Naive B cell (primary cell): Measurements from ENCODE around the gene SGMS1. TPM values are rescaled to one million over a fixed set of nuclear protein-coding genes. Genes with fewer than 3 reads are reported as not detected.
A peak's percentile ranks its signal among the peaks of the same experiment; 100 is the strongest.

Experiments used
- ATAC-seq, 2 donors: fragments of 150-1000 bp; cut with Tn5 transposase; 2 replicates each; pipeline ENCODE4 v1.10.0; 2021; ENCODE audit warnings: low read depth in 2 of 2, mild to moderate bottlenecking in 2 of 2, moderate library complexity in 2 of 2
- DNase-seq: peaks from one replicate; pipeline ENCODE4 v3.0.0; 2022
- H3K27ac Mint-ChIP-seq, 6 donors: one replicate each; pipeline ENCODE4 v1.8.0; 2020 to 2022; ENCODE audit warnings: mild to moderate bottlenecking in 6 of 6, mixed read lengths in 6 of 6, moderate library complexity in 5 of 6, inconsistent platforms in 2 of 6
- H3K27me3 Mint-ChIP-seq, 3 donors: one replicate each; pipeline ENCODE4 v1.8.0; 2021 to 2022; ENCODE audit warnings: mixed read lengths in 3 of 3, mild to moderate bottlenecking in 1 of 3
- H3K36me3 Mint-ChIP-seq, 2 donors: one replicate each; pipeline ENCODE4 v1.8.0; 2020 to 2022; ENCODE audit warnings: mixed read lengths in 2 of 2, inconsistent platforms in 1 of 2, mild to moderate bottlenecking in 1 of 2
- H3K4me1 Mint-ChIP-seq, 3 donors: one replicate each; pipeline ENCODE4 v1.8.0; 2020 to 2022; ENCODE audit warnings: mixed read lengths in 3 of 3, inconsistent platforms in 1 of 3, mild to moderate bottlenecking in 1 of 3, moderate library complexity in 1 of 3
- H3K4me3 Mint-ChIP-seq, 8 donors: one replicate each; pipeline ENCODE4 v1.8.0; 2020 to 2022; ENCODE audit warnings: mild to moderate bottlenecking in 8 of 8, mixed read lengths in 8 of 8, moderate library complexity in 8 of 8, inconsistent platforms in 2 of 8
- H3K9me3 Mint-ChIP-seq, 7 donors: one replicate each; pipeline ENCODE4 v1.8.0; 2020 to 2022; ENCODE audit warnings: mixed read lengths in 7 of 7, mild to moderate bottlenecking in 5 of 7, inconsistent platforms in 2 of 7, moderate library complexity in 1 of 7
- polyA plus RNA-seq, 6 donors: library from polyadenylated mRNA; unstranded; fragments of 300-500 nt; fragmentation: Illumina TruSeq; gene quantifications; one replicate each; pipeline ENCODE4 v1.2.3, GENCODE V29; 2021; ENCODE audit warnings: low read depth in 6 of 6

The SGMS1 gene
- polyA plus RNA-seq, 6 donors from 2014 or later, result 14.2 to 21.7 (median 16.7) TPM

DNA sequence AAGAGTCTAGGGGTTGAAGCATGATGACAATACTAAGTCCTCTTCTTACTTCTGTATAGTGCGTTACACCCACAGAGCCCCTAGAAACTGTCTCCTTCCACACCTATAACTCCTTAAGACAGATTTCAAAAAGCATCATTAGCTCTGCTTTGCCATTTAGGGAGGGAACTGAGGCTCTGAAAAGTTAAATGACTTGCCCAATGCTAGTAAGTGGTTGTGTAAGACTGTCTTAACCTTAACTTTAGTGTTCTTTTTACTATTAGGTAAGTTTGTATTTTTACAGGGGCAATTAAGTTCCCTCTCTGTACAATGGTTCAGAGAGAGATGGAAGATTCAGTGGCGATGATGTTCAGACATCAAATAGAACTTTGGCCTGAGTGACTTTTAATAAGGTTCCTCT, 299.7 kb downstream of the SGMS1 start:
- Mint-ChIP-seq H3K9me3 (no peaks in the 10 kb centered on the region), H3K27me3 (no peaks in the 10 kb centered on the region), H3K27ac (peak overlapping the region in 3 of 6 donors; percentile 22 to 29 (median 28)), H3K4me1 (peaks cover 28 to 41% (median 39%) of the 10 kb centered on the region in 3 donors), H3K36me3 (peaks cover 26 to 29% of the 10 kb centered on the region in 2 donors), H3K4me3 (no peak overlapping the region)
- no peak for DNase-seq
- no peak for ATAC-seq

- no peak for ATAC-seq
These were observed 301.7 kb downstream of the SGMS1 start for GRCh38 chr10:50322077-50322476.

DNA sequence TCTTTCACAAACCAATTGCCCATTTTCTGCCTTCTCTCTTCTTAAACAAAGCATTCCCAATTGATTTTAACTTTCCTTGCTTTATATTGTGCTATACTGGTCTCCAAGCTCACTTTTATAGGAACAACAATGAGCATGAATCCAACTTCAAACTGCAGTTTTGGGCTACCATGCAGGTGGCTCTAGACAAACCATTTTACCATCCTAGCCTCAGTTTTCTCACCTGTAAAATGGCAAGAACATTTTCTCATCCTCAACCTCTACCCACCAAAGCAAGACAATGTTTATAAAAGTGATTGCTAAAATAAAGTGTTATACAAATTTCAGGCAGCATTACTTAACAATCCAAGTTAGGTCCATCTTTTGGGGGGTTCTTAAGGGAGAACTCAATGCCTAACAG, 305.6 kb downstream of the SGMS1 start:
- H3K27me3 Mint-ChIP-seq, result no peaks in the 10 kb centered on the region
- H3K27ac Mint-ChIP-seq, result peak overlapping the region in 2 of 6 donors; percentile 9 to 71
- DNase-seq (no peak), ATAC-seq (no peak)
- H3K36me3 Mint-ChIP-seq, result peaks cover 25% of the 10 kb centered on the region in 2 donors
- H3K9me3 Mint-ChIP-seq, result peaks cover 0 to 3% (median 1%) of the 10 kb centered on the region in 7 donors
- H3K4me1 Mint-ChIP-seq, result peaks cover 32 to 43% (median 35%) of the 10 kb centered on the region in 3 donors
- H3K4me3 Mint-ChIP-seq, result no peak overlapping the region

More at GRCh38 chr10:50322077-50322476, 301.7 kb downstream of the SGMS1 start:
- no peak overlapping the region for H3K4me3 Mint-ChIP-seq
- H3K27ac Mint-ChIP-seq, result no peak overlapping the region
- no peaks in the 10 kb centered on the region for H3K9me3 Mint-ChIP-seq
- no peak for DNase-seq
- no peaks in the 10 kb centered on the region for H3K27me3 Mint-ChIP-seq
- peaks cover 32 to 44% (median 41%) of the 10 kb centered on the region in 3 donors for H3K4me1 Mint-ChIP-seq
- peaks cover 24 to 28% of the 10 kb centered on the region in 2 donors for H3K36me3 Mint-ChIP-seq

DNA sequence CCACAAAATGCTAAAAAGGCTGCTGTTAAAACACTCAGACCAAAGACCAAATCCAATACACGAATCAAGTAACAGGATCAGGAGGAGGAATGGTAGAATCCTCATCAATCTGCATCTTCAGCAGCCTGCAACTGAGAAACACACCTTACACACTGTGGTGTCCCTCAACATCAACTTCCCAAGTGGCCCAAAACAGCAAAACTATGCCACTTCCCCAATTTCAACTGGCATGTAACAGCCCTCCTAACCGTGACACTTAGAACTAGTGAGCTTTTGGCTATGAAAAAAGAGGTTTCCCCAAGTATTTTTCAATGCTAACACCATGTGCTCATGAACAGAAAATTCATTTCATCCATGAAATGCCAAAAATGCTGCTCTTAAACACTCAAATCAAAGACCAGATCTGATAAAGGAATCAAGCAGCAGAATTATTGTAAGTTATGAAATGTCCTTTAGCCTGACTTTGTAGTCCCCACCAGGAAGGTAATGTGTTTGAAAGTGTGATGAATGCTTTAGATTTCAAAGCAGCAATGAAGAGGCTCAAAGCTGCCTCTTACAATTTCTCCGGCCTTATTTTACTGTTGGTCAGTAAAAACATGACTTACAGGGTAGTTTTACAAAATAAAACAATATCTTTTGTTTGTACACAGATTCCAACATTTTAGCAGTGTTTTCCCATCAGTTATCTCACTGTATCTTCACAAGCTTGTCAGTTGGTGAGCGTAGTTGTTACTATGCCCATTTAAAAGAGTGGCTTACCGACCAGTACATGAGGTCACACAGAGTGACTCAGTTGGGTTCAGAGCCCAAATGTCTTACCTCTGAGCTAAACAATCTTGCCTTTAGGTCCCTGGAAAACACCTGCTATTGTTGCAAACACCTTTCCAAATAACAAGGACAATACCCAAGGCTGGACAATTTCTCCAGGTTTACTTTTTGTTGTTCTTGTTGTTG, 306.8 kb downstream of the SGMS1 start:
- peak overlapping the region in 2 of 6 donors; percentile 2 to 19 for H3K27ac Mint-ChIP-seq
- H3K4me1 Mint-ChIP-seq, result peaks cover 28 to 39% (median 32%) of the 10 kb centered on the region in 3 donors
- peaks cover 30 to 36% of the 10 kb centered on the region in 2 donors for H3K36me3 Mint-ChIP-seq
- ATAC-seq (peak; percentile 56 to 66), DNase-seq (no peak)
- peaks cover 0 to 12% (median 8%) of the 10 kb centered on the region in 7 donors for H3K9me3 Mint-ChIP-seq
- no peaks in the 10 kb centered on the region for H3K27me3 Mint-ChIP-seq
- peak overlapping the region in 1 of 8 donors; percentile 13 for H3K4me3 Mint-ChIP-seq

DNA sequence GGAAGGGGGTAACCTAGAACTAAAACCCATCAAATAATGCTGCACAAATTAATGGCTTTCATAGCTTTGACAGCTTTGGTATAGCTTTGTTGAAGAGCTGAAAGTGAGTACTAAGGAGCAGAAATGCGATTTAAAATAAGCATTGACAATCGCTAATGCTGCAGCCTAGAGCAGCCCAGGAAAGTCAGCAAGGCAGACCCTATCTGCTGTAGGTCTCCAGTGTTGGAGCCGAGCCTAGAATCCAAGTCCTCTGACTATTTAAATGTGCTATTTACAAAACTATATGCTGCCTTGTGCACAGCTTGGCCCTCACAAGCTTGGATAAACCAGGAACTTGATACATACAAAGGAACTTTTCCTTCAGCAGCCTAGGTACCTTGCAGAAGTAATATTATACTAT, 307.6 kb downstream of the SGMS1 start:
- Mint-ChIP-seq H3K27ac (peak overlapping the region in 1 of 6 donors; percentile 2), H3K36me3 (peaks cover 28 to 37% of the 10 kb centered on the region in 2 donors), H3K4me1 (peaks cover 24 to 31% (median 28%) of the 10 kb centered on the region in 3 donors), H3K4me3 (no peak overlapping the region), H3K9me3 (peaks cover 0 to 12% (median 8%) of the 10 kb centered on the region in 7 donors), H3K27me3 (no peaks in the 10 kb centered on the region)
- no peak for ATAC-seq
- no peak for DNase-seq

DNA sequence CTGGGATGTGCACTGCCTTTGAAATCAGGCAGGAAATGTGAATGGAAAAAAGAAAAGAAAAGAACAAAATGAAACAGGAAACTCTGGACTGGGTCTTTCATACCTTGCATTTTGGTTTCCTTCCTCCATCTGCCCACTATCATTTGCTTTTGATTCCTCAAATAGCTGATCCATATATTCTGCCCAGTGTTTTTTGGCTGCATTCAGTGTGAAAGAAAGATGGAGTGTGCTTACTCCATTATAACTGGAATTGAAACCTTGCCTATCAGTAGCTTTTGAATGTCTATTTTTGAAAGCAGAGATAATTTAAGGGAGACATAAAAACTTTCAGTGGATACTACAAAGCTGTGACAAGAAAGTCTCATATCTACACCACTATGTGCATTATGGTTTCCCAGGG, 308.3 kb downstream of the SGMS1 start:
- no peak for DNase-seq
- Mint-ChIP-seq H3K27ac (no peak overlapping the region), H3K4me1 (peaks cover 20 to 28% (median 25%) of the 10 kb centered on the region in 3 donors), H3K9me3 (peaks cover 0 to 12% (median 8%) of the 10 kb centered on the region in 7 donors), H3K27me3 (no peaks in the 10 kb centered on the region), H3K4me3 (peak overlapping the region in 1 of 8 donors; percentile 52), H3K36me3 (peaks cover 26 to 37% of the 10 kb centered on the region in 2 donors)
- ATAC-seq, result no peak

DNA sequence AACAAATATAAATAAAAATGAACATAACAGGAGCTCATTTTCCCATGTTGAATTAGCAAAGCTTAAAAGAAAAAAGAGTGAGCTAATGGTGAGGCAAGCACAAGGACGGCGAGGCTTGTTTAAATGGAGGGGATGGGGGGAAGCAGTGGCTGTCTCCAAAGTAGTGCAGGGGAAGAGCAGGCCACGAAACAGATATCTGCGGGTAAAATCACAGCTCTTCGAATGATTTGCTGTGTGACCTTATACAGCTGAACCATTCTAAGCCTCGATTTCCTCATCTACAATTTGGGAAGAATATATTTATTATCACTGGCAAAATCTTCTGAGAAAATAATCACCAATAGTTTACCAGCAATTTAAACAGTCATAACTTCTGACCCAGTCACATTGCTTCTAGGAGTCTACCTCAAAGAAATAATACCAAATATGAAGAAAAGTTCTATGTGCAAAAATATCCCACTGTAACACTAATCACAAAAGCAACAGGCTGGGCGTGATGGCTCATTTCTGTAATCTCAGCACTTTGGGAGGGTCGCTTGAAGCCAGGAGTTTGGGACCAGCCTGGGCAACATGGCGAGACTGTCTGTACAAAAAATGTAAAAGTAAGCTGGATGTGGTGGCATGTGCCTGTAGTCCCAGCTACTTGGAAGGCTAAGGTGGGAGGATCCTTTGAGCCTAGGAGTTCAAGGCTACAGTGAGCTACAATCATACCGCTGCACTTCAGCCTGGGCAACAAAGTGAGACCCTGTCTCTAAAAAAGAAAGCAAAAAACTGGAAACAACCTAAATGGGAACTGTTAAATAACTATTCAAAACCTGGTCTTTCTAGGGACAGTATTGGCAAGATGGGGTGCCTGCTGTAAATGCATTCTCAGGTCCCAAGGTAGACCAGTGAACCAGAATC, 309.3 kb downstream of the SGMS1 start:
- ATAC-seq, result no peak
- no peak for DNase-seq
- Mint-ChIP-seq H3K27ac (peak overlapping the region in 1 of 6 donors; percentile 3), H3K4me1 (peaks cover 17 to 28% (median 25%) of the 10 kb centered on the region in 3 donors), H3K36me3 (peaks cover 32 to 39% of the 10 kb centered on the region in 2 donors), H3K4me3 (peak overlapping the region in 1 of 8 donors; percentile 44), H3K27me3 (no peaks in the 10 kb centered on the region), H3K9me3 (peaks cover 0 to 12% (median 8%) of the 10 kb centered on the region in 7 donors)

- peaks cover 17 to 28% (median 18%) of the 10 kb centered on the region in 3 donors for H3K4me1 Mint-ChIP-seq
- H3K9me3 Mint-ChIP-seq, result peaks cover 0 to 12% (median 8%) of the 10 kb centered on the region in 7 donors
- H3K27ac Mint-ChIP-seq, result peak overlapping the region in 1 of 6 donors; percentile 44
- ATAC-seq (no peak), DNase-seq (no peak)
- H3K27me3 Mint-ChIP-seq, result no peaks in the 10 kb centered on the region
- no peak overlapping the region for H3K4me3 Mint-ChIP-seq
- H3K36me3 Mint-ChIP-seq, result peaks cover 32 to 50% of the 10 kb centered on the region in 2 donors
These were observed 311.0 kb downstream of the SGMS1 start for GRCh38 chr10:50312464-50313437.

DNA sequence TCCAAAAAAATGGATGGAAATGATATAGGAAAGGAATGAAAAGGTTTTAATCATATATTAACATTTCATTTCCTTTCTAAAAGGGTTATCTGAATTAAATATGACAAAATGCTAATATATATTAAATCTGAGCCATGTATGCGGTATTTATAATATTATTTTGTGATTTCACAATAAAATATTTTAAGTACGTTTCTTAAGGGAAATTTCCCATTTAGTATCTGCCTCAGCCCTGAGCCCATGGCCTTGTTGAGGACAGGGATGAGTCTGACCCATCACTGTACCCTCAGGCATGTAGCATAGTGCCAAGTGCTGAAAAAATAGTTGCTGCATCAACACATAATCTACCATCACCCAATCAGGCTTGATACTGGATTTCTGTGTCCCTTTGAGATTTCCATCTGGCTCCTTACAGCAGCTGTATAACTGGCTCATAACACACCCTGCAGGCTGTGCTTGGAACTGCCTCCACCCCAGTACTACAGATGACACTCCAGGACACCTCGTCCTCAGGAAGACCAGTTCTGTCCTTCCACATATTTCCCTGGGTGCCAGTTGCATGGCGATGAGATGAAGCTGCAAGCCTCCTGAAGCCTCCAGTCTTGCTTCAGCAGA, 313.1 kb downstream of the SGMS1 start:
- Mint-ChIP-seq H3K4me1 (peaks cover 5 to 10% (median 6%) of the 10 kb centered on the region in 3 donors), H3K27ac (no peak overlapping the region), H3K4me3 (peak overlapping the region in 1 of 8 donors; percentile 22), H3K27me3 (no peaks in the 10 kb centered on the region), H3K36me3 (peaks cover 36 to 59% of the 10 kb centered on the region in 2 donors), H3K9me3 (peaks cover 0 to 12% (median 8%) of the 10 kb centered on the region in 7 donors)
- ATAC-seq (peak in 1 of 2 donors; percentile 51), DNase-seq (no peak)

DNA sequence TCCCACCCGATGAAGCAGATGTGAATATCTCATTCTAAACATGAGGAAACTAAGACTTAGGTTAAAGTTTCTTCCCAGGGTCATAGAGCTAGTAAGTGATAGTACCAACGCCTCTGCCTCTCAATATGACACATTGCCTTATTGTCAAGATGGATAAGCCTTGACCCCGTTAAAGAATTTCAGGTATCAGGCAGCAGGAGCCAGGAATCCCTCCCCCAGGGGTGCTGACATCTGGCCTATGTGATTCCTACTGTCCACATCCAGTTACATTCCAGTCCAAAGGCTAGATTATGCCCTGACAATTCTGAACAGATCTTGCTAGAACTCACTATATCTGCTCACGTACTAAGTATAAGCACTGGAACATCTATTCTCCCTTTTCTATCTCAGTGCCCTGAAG, 314.4 kb downstream of the SGMS1 start:
- no peak for ATAC-seq
- Mint-ChIP-seq H3K4me3 (no peak overlapping the region), H3K27me3 (no peaks in the 10 kb centered on the region), H3K4me1 (peaks cover 3 to 6% (median 5%) of the 10 kb centered on the region in 3 donors), H3K9me3 (peaks cover 0 to 12% (median 8%) of the 10 kb centered on the region in 7 donors), H3K27ac (peak overlapping the region in 2 of 6 donors; percentile 3 to 85), H3K36me3 (peaks cover 36 to 57% of the 10 kb centered on the region in 2 donors)
- no peak for DNase-seq

- ATAC-seq (no peak), DNase-seq (no peak)
- Mint-ChIP-seq H3K27me3 (no peaks in the 10 kb centered on the region), H3K4me3 (peak overlapping the region in 1 of 8 donors; percentile 22), H3K36me3 (peaks cover 4 to 22% of the 10 kb centered on the region in 2 donors), H3K4me1 (peaks cover 6 to 29% (median 23%) of the 10 kb centered on the region in 3 donors), H3K27ac (peak overlapping the region in 2 of 6 donors; percentile 60 to 70), H3K9me3 (peaks cover 0 to 2% (median 0%) of the 10 kb centered on the region in 7 donors)
These were observed 319.1 kb downstream of the SGMS1 start for GRCh38 chr10:50304660-50305059.
